ENCODE data around the gene DSE. TPM values are rescaled to one million over a fixed set of nuclear protein-coding genes. Genes with fewer than 3 reads are reported as not detected.
A peak's percentile ranks its signal among the peaks of the same experiment; 100 is the strongest.

DSE gene
- total RNA-seq, 1 experiment from 2014 or later = 38.5 TPM

DNA sequence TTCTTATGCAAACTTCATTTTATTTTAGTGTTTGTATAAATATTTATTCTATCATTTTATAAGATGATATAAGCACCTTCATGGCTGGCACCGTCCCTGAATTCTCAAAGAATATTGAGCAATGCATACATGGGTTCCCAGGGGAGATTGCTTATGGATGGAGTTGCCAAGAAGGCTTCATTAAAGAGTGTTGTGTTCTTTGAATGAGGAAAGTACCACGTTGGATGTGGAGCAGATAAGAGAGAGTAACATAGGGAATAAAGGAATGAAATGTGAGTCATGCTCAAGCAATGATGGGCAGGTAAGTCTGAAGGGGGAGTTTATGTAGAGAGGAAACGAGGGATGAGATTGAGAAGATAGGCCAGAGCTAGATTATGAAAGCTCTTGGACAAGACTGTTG, 10.3 kb downstream of the DSE start:
- H3K4me3 ChIP-seq (replicated peaks in 1 of 2; ENCODE audit: low read depth in 1 of 2, low read length in 2 of 2) = no peak overlapping the region
- TF ChIP-seq FOSL1 (IDR thresholded peaks at IDR 0.05; ENCODE audit: low read depth) (0 out of 2 replicates have a peak, but pooled peaks have one; percentile 15), SP1 (IDR thresholded peaks at IDR 0.05; ENCODE audit: low read depth) (no peak)
- H3K79me2 ChIP-seq (ENCODE audit: insufficient read depth, low read length) = peaks cover 34% of the 10 kb centered on the region
- no peaks in the 10 kb centered on the region for H3K9me3 ChIP-seq (ENCODE audit: control insufficient read depth in 1 of 2, insufficient read depth in 1 of 2, low read depth in 1 of 2, low read length in 2 of 2)
- peak overlapping the region; percentile 44 for H3K4me2 ChIP-seq (ENCODE audit: low read length)
- DNase-seq (ENCODE audit: low read depth, low spot score) (no peak), ATAC-seq (peak; percentile 63; the same call in 1 of the 2 replicates)
- no peaks in the 10 kb centered on the region for H3K36me3 ChIP-seq (ENCODE audit: control insufficient read depth in 1 of 2, insufficient read depth in 2 of 2, low read length in 2 of 2)
- intact Hi-C loops (cut with micrococcal nuclease) = no loop called here
- H3K9me2 ChIP-seq (ENCODE audit: insufficient read depth) = no peaks in the 10 kb centered on the region
- BruUV-seq (replicated peaks) = no TSS peak
- no peaks in the 10 kb centered on the region for H4K20me1 ChIP-seq (ENCODE audit: insufficient read depth)
- RAD21 ChIA-PET (ENCODE audit: low non-redundant PET in 1 of 2, low total read pairs in 2 of 2, uncharacterized antibody in 2 of 2, unreplicated experiment in 2 of 2) = no interaction called here
- no peak overlapping the region for H2AFZ ChIP-seq (ENCODE audit: low read depth, low read length, poor library complexity, severe bottlenecking)
- no peaks in the 10 kb centered on the region for H3K27me3 ChIP-seq (ENCODE audit: insufficient read depth, low read length)
- CTCF ChIA-PET = no interaction called here
- H3K27ac ChIP-seq (ENCODE audit: low read depth, low read length) = no peak overlapping the region
- POLR2A ChIA-PET = no interaction called here
- H3K4me1 ChIP-seq (ENCODE audit: control insufficient read depth in 1 of 2, insufficient read depth in 2 of 2, low read length in 2 of 2) = peaks cover 5 to 33% of the 10 kb centered on the region in 2 experiments; a peak in 3 of 4 replicates
- H3K9ac ChIP-seq (ENCODE audit: low read length) = no peak overlapping the region

GRCh38 chr6:116382587-116382986, 11.8 kb downstream of the DSE start:
- ChIA-PET POLR2A (no interaction called here), RAD21 (ENCODE audit: low non-redundant PET in 1 of 2, low total read pairs in 2 of 2, uncharacterized antibody in 2 of 2, unreplicated experiment in 2 of 2) (no interaction called here), CTCF (no interaction called here)
- H3K9ac ChIP-seq (ENCODE audit: low read length) = no peak overlapping the region
- H3K27ac ChIP-seq (ENCODE audit: low read depth, low read length) = no peak overlapping the region
- no peaks in the 10 kb centered on the region for H3K27me3 ChIP-seq (ENCODE audit: insufficient read depth, low read length)
- H3K9me2 ChIP-seq (ENCODE audit: insufficient read depth) = no peaks in the 10 kb centered on the region
- no TSS peak for BruUV-seq (replicated peaks)
- no peaks in the 10 kb centered on the region for H3K9me3 ChIP-seq (ENCODE audit: control insufficient read depth in 1 of 2, insufficient read depth in 1 of 2, low read depth in 1 of 2, low read length in 2 of 2)
- no peaks in the 10 kb centered on the region for H4K20me1 ChIP-seq (ENCODE audit: insufficient read depth)
- H3K4me3 ChIP-seq (replicated peaks in 1 of 2; ENCODE audit: low read depth in 1 of 2, low read length in 2 of 2) = no peak overlapping the region
- intact Hi-C loops (cut with micrococcal nuclease) = no loop called here
- no peak for DNase-seq (ENCODE audit: low read depth, low spot score)
- H3K36me3 ChIP-seq (ENCODE audit: control insufficient read depth in 1 of 2, insufficient read depth in 2 of 2, low read length in 2 of 2) = no peaks in the 10 kb centered on the region
- peaks cover 20 to 49% of the 10 kb centered on the region in 2 experiments for H3K4me1 ChIP-seq (ENCODE audit: control insufficient read depth in 1 of 2, insufficient read depth in 2 of 2, low read length in 2 of 2)
- TF ChIP-seq CEBPB (IDR thresholded peaks at IDR 0.05; ENCODE audit: low read depth) (no peak), YY1 (IDR thresholded peaks at IDR 0.05; ENCODE audit: extremely low read depth, insufficient replicate concordance, low read depth, low read length) (no peak), MAX (IDR thresholded peaks at IDR 0.05) (no peak), SRF (IDR thresholded peaks at IDR 0.05; ENCODE audit: low read depth) (no peak), EZH2 (IDR thresholded peaks at IDR 0.05) (no peak)
- TF ChIP-seq, protein P1, sequence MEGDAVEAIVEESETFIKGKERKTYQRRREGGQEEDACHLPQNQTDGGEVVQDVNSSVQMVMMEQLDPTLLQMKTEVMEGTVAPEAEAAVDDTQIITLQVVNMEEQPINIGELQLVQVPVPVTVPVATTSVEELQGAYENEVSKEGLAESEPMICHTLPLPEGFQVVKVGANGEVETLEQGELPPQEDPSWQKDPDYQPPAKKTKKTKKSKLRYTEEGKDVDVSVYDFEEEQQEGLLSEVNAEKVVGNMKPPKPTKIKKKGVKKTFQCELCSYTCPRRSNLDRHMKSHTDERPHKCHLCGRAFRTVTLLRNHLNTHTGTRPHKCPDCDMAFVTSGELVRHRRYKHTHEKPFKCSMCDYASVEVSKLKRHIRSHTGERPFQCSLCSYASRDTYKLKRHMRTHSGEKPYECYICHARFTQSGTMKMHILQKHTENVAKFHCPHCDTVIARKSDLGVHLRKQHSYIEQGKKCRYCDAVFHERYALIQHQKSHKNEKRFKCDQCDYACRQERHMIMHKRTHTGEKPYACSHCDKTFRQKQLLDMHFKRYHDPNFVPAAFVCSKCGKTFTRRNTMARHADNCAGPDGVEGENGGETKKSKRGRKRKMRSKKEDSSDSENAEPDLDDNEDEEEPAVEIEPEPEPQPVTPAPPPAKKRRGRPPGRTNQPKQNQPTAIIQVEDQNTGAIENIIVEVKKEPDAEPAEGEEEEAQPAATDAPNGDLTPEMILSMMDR (IDR thresholded peaks at IDR 0.05 in 2 of 3, conservative IDR thresholded peaks at IDR 0.05 in 1 of 3; ENCODE audit: borderline replicate concordance in 1 of 3, insufficient read depth in 1 of 3, low read depth in 2 of 3, low read length in 2 of 3) = no peak
- no peak for ATAC-seq
- peaks cover 28% of the 10 kb centered on the region for H3K79me2 ChIP-seq (ENCODE audit: insufficient read depth, low read length)
- H3K4me2 ChIP-seq (ENCODE audit: low read length) = no peak overlapping the region
- H2AFZ ChIP-seq (ENCODE audit: low read depth, low read length, poor library complexity, severe bottlenecking) = no peak overlapping the region
